NT2/D1 (cell line): ENCODE data around the gene VSTM2B.

ENCODE experiments used
- YY1 ChIP-seq: IDR thresholded peaks from 2 replicates; pipeline ENCODE4 v1.6.1; 2011; ENCODE audit not compliant: insufficient read length, insufficient read depth
- ZNF274 ChIP-seq: IDR thresholded peaks from 2 replicates; pipeline ENCODE4 v1.6.1; 2011; ENCODE audit warnings: mild to moderate bottlenecking, low read depth, low read length

- TF ChIP-seq ZNF274 (no peak), YY1 (no peak)
These were observed 72.2 kb downstream of the VSTM2B start for GRCh38 chr19:29598036-29598435.
